GM19239 (cell line): Measurements from ENCODE around the gene POU2AF1.
A peak's percentile ranks its signal among the peaks of the same experiment; 100 is the strongest.

ENCODE experiments used
- DNase-seq: peaks from one replicate; pipeline ENCODE4 v3.0.0; 2011; ENCODE audit warnings: low spot score; ENCODE audit not compliant: insufficient read length
- FAIRE-seq: peaks from 2 replicates; lab custom pipeline; 2011; peaks lifted over from hg19 to GRCh38; lab: Jason Lieb, UNC

The POU2AF1 gene

DNA sequence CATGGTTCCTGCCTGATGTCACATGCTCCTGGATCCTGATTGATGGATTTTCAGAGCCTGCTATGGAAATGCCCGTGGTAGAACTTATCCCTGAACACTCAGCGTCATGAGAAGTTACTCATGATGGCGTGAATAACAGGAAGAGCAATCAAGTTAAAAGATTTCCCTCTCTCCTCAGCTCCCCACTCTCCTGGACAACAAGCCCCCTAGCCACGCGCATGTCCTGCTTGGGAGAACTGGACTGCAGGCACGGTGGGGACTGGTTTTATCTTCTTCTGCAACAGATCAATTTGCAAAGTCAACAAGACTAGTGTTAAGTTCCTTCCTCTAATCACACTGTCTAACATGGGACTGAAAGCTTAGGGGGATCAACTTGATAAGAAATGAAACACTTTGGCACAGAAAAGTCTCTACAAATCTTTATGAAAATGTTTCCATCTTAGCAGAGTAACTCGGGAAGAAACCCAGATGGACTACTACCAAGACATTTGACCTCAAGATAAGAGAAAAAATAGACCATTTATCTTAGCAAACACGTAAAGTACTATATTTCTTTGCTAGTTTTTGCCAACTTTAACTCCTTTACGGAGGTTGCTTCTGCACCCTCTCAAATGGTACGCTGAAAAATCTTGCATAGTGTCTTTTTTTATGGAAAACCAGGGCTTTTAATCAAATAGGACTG is 27.6 kb downstream of the POU2AF1 start:
- FAIRE-seq, result no peak

DNA sequence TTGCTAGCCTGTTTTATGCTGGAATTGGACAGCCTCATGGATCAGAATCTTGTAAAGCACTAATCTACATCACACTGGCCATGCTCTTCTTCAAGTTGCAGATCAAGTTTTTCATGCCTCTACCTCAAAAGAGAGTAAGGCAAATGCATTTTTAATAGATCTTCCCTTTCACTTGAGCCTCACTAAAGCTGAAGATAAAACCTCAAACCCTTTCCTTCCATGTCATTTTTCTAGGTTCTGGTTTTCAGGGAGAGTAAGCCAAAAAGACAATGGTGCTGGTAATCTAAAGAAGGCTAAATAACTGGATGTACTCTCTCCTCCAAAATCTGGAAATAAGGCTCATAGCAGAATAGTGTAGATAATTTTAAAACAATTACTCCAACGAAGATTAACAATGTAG is 28.3 kb downstream of the POU2AF1 start:
- DNase-seq (no peak), FAIRE-seq (peak; percentile 77)

More for the DNA sequence above, 27.6 kb downstream of the POU2AF1 start:
- DNase-seq, result no peak

DNA sequence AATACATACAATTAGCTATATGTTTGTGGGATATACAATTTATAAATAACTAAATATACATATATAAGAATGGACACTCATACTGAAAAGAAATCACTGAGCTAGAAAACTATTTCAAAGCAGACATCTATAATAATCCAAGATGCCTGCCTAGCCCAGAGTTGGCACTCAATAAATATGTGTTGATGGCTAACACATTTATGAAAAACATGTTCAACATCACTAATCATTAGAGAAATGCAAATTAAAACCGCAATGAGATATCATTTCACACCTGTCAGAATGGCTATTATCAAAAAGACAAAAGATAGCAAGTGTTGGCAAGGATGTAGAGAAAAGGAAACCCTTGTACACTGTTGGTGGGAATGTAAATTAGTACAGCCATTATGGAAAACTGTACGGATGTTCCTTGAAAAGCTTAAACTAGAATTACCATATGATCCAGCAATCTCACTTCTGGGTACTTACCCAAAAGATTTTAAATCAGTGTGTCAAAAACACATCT is 29.8 kb downstream of the POU2AF1 start:
- peak; percentile 81 for FAIRE-seq

DNA sequence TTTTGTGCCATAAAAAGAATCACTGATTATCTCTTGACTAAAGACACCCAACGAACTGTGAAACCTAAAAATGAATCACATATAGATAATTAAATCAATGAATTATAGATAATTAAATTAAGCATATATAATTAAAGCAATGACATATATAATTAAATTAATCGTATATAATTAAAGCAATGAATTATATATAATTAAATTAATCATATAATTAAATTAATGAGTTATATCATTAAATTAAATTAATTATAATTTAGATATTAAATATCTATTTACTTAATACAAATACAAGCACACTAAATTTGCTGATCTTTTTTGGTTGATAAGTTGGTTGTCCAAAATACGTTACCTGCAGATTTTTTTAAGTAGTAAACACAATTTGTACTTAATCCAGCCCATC is 30.9 kb downstream of the POU2AF1 start:
- FAIRE-seq (no peak), DNase-seq (no peak)

More for the DNA sequence above, 29.8 kb downstream of the POU2AF1 start:
- no peak for DNase-seq

DNA sequence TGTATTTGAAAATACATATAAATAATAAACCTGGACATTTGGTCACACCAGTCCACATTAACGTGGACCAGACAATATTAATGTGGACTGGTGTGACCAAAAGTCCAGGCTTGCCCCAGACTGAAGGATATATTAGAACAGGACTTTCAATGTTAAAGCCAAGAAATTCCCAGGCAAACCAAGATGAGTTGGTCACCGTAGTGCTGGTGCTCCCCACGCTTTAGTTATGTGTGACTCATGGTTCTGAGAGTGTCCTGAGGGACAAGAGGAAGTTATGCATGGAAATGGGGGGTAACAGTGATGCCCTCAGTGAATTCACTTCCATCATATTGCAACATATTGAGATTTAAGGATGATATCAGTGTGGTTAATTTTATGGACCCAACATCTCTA is 31.4 kb downstream of the POU2AF1 start:
- DNase-seq, result no peak
- FAIRE-seq, result no peak

DNA sequence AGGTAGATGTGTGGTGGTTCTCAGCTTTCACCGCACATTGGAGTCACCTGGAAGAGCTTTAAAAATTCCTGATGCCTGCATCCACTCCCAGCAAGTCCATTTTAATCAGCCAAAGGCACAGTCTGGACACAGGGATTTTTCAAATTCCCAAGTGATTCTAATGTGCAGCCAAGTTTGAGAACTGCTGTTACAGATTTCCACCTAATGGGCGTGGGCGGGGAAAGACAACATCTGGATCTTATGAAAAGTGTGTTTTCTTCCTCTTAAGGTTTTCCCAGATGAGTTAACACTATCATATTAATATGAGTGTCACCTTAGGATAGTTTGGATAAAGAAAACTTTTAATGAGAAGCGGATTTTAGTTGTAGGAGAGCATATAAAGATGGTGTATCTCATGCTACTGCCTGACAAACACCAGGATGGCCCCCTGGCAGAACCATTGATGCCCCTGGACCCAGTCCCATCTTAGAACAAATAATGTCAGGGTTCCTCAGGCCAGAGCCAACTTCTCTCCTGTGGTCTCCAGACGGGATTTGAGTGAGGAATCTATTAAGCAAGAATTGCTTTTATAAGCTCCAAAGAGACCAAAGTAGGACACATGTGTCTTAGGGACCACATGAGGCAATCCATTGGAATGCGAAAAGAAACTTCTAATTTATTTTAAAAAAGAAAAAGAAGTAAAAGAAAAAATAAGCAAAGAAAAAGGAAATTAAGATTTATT is 31.9 kb downstream of the POU2AF1 start:
- DNase-seq, result no peak
- no peak for FAIRE-seq

DNA sequence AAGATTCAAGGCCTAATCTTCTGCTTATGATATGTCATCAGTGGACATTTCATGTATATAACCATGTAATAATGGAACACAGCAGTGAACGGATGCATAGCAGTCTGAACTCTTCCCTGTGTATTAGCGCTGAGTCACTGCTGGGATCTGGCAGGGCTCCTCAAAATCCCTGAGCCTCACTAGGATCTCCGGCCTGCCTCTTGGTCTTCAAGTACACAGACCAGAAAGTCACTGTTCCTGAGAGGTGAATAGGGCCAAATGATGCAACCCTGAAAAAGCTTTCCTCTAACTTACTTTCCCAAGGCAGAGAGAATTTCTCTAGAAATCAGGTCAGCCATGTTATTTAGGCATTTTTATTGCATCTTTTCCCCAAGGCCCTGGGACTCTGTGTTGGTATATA is 35.0 kb downstream of the POU2AF1 start:
- FAIRE-seq (no peak), DNase-seq (no peak)

DNA sequence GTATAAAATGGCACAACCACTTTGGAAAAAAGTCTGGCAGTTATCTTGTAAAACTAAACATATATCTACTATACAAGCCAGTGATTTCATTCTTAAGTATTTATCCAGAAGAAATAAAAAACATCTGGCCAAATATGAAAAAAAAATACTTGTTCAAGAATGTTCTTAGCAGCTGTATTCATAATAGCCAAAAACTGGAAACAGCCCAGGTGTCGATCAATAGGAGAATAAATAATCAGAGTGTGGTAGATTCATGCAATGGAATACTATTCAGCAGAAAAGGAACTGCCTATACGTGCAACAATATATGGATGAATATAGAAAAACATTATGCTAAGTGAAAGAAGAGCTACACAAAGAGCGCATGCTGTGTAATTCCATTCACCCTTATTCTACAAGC is 36.7 kb downstream of the POU2AF1 start:
- no peak for FAIRE-seq
- DNase-seq, result no peak

DNA sequence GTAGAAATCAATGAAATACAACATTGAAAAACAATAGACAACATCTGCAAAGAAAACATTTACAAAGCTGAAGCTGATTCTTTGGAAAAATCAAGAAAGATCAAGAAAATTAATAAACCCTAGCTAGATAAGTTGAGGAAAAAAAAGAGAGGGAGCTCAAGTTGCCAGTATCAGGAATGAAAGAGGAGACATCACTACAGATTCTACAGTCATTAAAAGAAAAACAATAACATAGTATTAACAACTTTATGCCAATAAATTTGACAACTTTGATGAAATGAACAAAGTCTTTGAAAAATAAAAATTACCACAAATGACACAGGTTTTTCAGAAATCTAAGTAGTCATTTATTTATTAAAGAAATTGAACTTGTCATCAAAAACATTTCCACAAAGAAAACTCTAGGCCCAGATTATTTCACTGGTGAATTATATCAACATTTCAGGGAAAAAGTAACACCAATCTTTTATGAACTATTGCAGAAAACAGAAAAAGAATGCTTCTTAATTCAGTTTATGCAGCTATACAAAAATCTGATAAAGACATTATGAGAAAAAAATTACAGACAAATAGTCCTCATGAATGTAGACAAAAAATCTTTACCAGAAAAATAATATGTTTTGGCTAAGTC is 39.2 kb downstream of the POU2AF1 start:
- peak; percentile 70 for FAIRE-seq

DNA sequence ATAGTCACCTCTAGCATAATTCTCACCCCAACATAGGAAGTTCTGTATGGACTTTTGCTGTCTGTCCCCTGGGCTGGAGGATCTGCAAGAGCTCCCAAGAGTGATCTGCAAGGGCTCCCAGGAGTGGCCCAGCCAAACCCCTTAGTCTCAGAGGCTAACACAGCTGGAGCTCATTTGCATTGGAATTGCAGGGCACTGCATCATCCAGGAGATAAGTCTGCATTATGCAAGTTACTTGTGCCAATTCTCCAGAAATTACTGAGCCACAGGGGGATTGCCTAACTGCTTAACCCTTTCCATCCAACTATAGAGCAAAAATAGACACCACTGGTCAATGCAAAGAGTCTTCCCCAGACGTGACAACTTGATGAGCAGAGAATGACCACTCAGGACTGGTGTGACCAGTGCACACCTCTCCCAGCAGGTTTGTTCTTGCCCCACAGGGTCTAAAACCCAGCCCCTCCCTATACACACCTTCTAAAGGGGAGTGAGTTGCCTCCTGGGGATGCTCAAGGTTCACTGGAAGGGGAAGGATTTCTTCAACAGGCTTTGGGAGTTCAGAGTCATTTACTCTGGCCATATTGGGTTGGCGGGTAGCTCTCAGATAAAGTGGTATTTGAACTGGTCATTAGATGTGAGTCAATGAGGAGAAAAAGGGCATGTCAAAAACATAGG is 42.4 kb downstream of the POU2AF1 start:
- DNase-seq (no peak), FAIRE-seq (no peak)

More for the DNA sequence above, 39.2 kb downstream of the POU2AF1 start:
- no peak for DNase-seq

DNA sequence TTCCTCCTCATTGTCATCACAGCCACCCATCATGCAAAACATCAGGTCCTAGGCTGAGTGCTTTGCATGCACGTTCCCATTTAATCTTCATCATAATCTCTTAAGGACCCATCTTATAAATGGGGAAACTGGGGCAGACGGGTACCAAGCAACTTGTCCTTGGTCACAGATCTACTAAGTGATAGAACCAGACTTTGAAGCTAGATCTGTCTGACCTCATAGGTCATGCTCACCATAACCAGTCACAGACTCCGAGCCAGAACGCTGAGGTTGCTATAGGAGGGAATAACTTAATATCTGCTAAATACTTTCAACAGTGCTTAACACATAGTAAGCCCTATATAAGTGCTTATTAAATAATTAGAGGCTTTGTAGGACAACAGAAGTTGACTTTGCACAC is 43.0 kb downstream of the POU2AF1 start:
- FAIRE-seq, result no peak
- no peak for DNase-seq

DNA sequence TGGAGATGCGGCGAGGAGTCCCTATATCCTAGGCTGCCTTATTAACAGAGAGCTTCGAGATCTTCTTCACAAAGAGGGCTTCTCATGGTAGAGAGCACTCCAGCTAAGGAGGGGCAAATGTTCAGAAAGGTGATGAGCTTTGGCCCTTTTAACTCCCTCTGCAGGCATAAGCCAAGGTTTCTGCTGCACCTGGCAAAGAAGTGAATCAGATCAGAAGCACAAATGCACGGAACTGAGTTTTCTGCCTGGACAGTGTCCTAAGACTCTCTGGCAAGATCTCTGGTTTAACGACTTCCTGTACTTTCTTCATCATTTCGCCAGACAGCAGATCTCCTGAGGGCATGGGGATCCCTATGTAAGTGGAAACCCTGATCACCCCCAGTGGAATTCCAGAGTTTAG is 43.5 kb downstream of the POU2AF1 start:
- DNase-seq (no peak), FAIRE-seq (no peak)

DNA sequence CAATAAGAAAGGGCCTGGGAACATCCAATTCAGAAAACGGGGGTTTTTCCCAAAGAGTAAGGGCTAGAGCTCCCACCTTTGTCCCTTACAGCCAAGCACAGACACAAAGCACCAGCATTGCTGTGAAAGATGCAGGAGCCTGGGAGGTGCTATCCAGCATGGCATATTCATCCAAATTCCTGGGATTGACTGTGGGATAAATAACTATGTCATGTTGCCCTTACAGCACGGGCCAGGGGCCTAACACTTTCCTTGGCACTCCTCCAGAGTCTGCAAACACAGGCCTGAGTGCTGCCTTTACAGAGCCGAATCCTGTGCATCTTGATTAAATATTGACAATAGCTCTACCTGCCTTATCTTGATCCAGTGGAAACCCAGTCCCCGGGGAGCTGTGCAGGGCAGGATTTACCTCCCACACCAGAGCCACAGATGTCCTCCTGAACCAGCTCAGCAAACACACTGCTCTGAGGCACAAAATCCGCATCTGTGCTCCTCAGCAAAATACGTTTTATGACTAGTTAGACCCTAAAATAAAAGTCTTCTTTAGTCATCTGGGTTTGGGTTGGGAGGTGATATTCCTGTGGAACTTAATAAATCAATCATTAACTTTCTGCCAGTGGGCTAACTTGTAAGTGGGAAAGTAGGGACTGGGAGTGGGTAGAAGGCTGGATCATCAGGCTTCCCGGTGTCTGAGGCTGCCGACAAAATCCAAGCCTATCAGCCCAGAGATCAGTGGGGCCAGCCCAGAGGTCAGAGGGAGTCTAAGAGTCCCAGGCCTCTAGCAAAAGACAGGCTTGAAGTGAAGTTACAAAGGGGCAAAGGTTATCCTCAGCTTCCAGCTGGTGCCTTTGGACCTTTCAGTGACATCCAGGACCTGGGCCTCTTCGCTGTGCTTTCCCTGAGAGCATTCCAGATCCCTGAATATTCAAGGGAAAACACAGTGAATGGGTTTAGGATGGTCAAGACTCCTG is 44.3 kb downstream of the POU2AF1 start:
- no peak for DNase-seq
- FAIRE-seq, result no peak

DNA sequence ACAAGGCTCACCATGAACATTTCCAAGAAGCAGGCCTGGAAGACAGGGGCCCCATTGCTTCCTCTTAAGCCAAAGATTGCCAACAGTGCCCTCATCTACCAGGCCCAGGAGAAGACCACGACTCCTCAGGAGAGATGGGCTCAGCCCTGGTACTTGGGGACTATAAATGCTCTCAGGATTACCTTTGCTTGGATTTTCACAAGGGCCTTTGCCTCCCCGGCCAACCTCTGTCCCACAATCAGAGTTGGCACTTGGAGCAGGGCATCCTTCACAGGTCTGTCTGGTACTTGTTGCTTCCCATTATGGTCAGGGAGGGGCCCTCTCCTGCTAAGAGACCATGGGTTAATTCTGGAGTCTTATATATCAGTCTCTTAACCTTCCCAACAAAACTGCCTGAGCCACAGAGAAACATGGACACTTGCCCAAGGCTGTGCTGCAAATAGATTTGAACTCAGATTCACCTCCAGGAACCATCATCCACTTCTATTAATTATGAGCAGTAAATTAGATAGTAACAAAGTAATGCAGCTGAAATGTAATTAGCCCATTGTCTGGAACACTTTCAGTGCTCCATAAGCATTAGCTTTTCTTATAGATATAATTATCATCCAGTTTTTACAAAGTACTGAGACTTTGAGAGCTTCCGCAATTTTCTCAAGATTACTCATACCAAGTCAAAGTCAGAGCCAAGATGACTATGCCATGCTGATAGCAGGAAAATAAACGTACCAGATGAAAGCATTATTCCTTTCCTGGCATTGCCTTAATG is 47.2 kb downstream of the POU2AF1 start:
- no peak for FAIRE-seq
- no peak for DNase-seq

DNA sequence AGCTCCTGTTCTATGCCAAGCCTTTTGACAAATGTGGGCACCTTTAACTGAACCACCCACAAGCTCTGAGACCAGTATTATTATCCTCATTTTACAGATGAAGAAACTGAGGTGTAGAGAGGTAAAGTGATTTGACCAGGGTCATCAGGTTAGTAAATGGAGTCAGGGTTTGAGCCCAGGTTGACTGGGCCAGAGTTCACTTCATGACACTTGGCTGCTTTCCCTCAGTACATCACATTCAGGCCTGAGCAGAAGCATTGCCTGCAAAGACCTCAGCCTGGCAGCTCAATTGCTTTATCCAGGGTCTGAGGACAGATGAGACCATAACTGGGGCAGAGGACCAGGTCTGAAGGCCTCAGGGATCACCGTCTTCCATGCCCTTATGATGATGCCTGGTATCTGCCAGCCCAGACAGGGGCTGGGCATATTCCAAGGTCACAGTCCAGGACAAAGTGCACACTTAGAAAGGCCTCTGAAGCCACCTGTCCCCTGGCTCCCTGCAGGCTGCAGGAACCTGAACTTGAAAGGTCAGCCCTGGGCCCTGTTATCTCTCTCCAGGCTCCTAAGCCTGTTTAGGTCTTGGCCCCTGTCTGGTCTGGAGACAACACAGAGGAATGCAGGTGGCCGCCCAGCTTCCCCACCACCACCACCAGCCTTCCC is 48.7 kb downstream of the POU2AF1 start:
- DNase-seq (no peak), FAIRE-seq (no peak)

DNA sequence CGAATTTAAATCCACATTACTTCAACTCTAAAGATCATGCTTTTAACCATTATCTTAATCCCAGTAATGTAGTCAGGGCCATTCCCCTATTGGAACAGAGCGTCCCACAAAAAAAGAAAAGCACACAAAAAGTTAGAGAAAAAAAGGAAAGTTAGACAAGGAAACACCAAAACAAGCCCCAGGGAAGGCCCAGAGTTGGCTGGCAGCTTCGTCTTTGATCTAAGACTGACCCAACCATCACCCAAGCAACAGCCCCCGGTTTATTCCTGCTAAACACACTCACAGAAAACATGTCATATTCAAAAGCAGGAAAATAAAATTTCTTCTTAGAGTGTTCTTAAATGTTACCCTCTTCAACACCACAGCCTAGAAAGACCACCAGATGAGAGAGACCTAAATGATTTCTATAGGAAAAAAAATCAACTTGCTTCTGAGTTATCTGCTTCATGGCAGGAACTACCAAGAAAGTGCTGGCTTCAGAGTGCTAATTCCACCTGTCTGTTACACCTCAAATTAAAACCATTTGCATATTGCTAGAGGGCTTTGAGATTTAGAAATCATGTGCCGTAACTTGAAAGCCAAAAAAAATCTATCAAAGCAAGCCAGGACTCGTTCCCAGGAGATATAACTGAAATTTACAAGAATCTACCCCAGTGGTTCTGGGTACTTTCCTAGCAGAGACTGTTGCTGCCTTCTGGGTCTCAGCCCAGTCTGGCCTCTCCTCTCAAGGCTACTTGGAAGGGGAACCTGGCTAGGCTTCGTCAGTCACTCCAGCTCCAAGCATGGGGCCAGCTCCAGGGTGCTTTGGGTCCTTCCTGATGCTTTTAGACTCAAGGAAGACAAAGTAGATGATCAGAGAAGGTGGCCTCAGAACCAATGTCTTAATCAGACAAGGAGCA is 49.5 kb downstream of the POU2AF1 start:
- no peak for FAIRE-seq
- no peak for DNase-seq

DNA sequence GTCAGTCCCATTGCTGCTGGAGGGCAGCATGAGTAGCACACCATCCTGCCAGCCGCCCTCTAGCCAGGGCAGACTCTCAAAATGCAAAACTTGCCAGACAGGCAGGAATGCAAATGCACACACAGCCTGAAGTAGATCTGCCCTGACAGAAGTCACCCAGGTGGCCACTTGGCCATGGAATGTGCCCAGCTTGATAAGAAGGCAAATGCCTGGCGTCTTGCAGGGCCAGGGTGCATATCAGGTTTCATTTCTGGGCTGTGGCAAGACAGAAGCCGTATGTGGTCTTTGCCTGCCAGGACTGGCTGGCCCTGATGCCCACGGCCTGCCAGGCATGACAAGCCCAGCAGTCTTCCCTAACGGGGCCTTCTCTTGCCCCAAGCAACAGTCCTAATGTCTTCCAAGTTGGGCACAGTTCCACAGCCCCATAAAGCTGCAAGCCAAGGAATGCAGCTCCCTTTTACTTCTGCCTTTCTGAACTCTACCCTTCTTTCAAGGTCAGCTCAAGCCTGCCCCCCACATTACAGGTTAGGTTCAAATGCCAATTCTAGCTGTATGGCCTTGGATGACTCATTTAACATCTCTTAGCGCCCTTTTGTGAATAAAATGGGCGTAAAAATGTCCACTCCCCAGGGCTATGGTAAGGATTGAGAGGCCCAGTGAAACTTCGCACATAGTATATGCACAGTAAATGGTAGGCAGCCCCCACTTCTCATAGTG is 51.0 kb downstream of the POU2AF1 start:
- DNase-seq, result no peak
- no peak for FAIRE-seq
